HCT116 (cell line): ENCODE measurements around the gene SELP. TPM values are rescaled to one million over a fixed set of nuclear protein-coding genes. Genes with fewer than 3 reads are reported as not detected.

Experiments used
- ATAC-seq: fragments of 200-7000 bp; cut with Tn5 transposase; 2 replicates; pipeline ENCODE4 v1.9.1; 2020; ENCODE audit warnings: mild to moderate bottlenecking, moderate library complexity
- BruUV-seq: library from RNA; stranded (reverse); fragments of 400-500 nt; replicated peaks from 2 replicates; lab custom pipeline; 2021; lab: Mats Ljungman, UMichigan
- CTCF ChIA-PET: fragments of 300-600 bp; sonication (Branson Sonifier 250); formaldehyde crosslinking; loops from one replicate; lab custom pipeline; 2021; ENCODE audit warnings: antibody characterized with exemption; lab: Charles Lee
- POLR2A ChIA-PET: fragments of 300-600, 350-600 bp; sonication (Branson Sonifier 250); formaldehyde crosslinking; loops from one replicate; lab custom pipeline; 2021; ENCODE audit warnings: antibody characterized with exemption; lab: Charles Lee
- RAD21 ChIA-PET, 2 experiments: fragments of 300-600 bp; sonication (Branson Sonifier 250); formaldehyde crosslinking; loops; one replicate each; lab custom pipeline; 2023; ENCODE audit warnings: low total read pairs in 2 of 2; ENCODE audit not compliant: uncharacterized antibody in 2 of 2, unreplicated experiment in 2 of 2, low non-redundant PET in 1 of 2; lab: Charles Lee
- DNase-seq: peaks from one replicate; pipeline ENCODE4 v3.0.0-alpha.2; 2010; ENCODE audit warnings: low read depth, low spot score
- H2AFZ ChIP-seq: fragments of 200-600 bp; shearing (Covaris generic), sonication (generic); 2 replicates; pipeline ENCODE4 v1.6.1; 2017; ENCODE audit warnings: low read depth, mixed run types, mixed read lengths, antibody characterized with exemption, low read length; ENCODE audit not compliant: poor library complexity, severe bottlenecking
- H3K27ac ChIP-seq: 2 replicates; pipeline ENCODE4 v1.5.1; 2012; ENCODE audit warnings: low read depth, low read length
- H3K27me3 ChIP-seq: fragments of 200-600 bp; sonication (generic); 2 replicates; pipeline ENCODE4 v1.6.1; 2016; ENCODE audit warnings: mixed run types, low read length, mixed read lengths; ENCODE audit not compliant: insufficient read depth
- H3K36me3 ChIP-seq, 2 experiments: fragments of 200-500 bp in 1 of 2; fragments of 200-600 bp in 1 of 2; sonication (Bioruptor generic) in 1 of 2; sonication (generic) in 1 of 2; 2 replicates each; pipeline versions ENCODE4 v1.5.1 to v1.6.1; 2014 to 2016; ENCODE audit warnings: low read length in 2 of 2, inconsistent platforms in 1 of 2, mixed read lengths in 1 of 2, mixed run types in 1 of 2; ENCODE audit not compliant: insufficient read depth in 2 of 2, control insufficient read depth in 1 of 2
- H3K4me1 ChIP-seq, 2 experiments: fragments of 200-600 bp in 1 of 2; sonication (generic) in 1 of 2; 2 replicates each; pipeline versions ENCODE4 v1.5.1 to v1.6.1; 2012 to 2017; ENCODE audit warnings: low read length in 2 of 2, inconsistent platforms in 1 of 2, mild to moderate bottlenecking in 1 of 2, mixed read lengths in 1 of 2, mixed run types in 1 of 2, moderate library complexity in 1 of 2; ENCODE audit not compliant: insufficient read depth in 2 of 2, control insufficient read depth in 1 of 2
- H3K4me2 ChIP-seq: fragments of 200-600 bp; sonication (generic); 2 replicates; pipeline ENCODE4 v1.6.1; 2017; ENCODE audit warnings: mixed run types, low read length, mixed read lengths
- H3K4me3 ChIP-seq, 2 experiments: fragments of 200-600 bp in 1 of 2; sonication (generic) in 1 of 2; replicated peaks in 1 of 2; 2 replicates each; pipeline ENCODE4 v1.5.1; 2011 to 2016; ENCODE audit warnings: low read length in 2 of 2, control low read depth in 1 of 2, low read depth in 1 of 2, mild to moderate bottlenecking in 1 of 2, mixed read lengths in 1 of 2, mixed run types in 1 of 2
- H3K79me2 ChIP-seq: fragments of 200-600 bp; sonication (generic); 2 replicates; pipeline ENCODE4 v1.6.1; 2017; ENCODE audit warnings: mild to moderate bottlenecking, mixed run types, low read length, moderate library complexity, mixed read lengths; ENCODE audit not compliant: insufficient read depth
- H3K9ac ChIP-seq: fragments of 200-600 bp; sonication (generic); 2 replicates; pipeline ENCODE4 v1.6.1; 2016; ENCODE audit warnings: low read length, mixed read lengths
- H3K9me2 ChIP-seq: fragments of 200-600 bp; sonication (generic), shearing (Covaris generic); 2 replicates; pipeline ENCODE4 v1.6.1; 2017; ENCODE audit warnings: mixed run types, mild to moderate bottlenecking, moderate library complexity; ENCODE audit not compliant: insufficient read depth
- H3K9me3 ChIP-seq, 2 experiments: fragments of 200-500 bp in 1 of 2; fragments of 200-600 bp in 1 of 2; sonication (Bioruptor generic) in 1 of 2; sonication (generic) in 1 of 2; 2 replicates each; pipeline ENCODE4 v1.6.1; 2014 to 2017; ENCODE audit warnings: low read length in 2 of 2, mixed read lengths in 2 of 2, inconsistent platforms in 1 of 2, low read depth in 1 of 2, mild to moderate bottlenecking in 1 of 2, mixed run types in 1 of 2, moderate library complexity in 1 of 2; ENCODE audit not compliant: control insufficient read depth in 1 of 2, insufficient read depth in 1 of 2
- H4K20me1 ChIP-seq: fragments of 200-600 bp; sonication (generic), shearing (Covaris generic); 2 replicates; pipeline ENCODE4 v1.6.1; 2017; ENCODE audit warnings: mixed run types, mild to moderate bottlenecking, moderate library complexity; ENCODE audit not compliant: insufficient read depth
- CBX3 ChIP-seq: IDR thresholded peaks from 2 replicates; pipeline ENCODE4 v1.6.1; 2012; ENCODE audit warnings: low read depth
- CEBPB ChIP-seq: IDR thresholded peaks from 2 replicates; pipeline ENCODE4 v1.6.1; 2012; ENCODE audit warnings: low read depth
- EGR1 ChIP-seq: IDR thresholded peaks from 2 replicates; pipeline ENCODE4 v1.6.1; 2012; ENCODE audit warnings: low read depth
- ELF1 ChIP-seq: IDR thresholded peaks from 2 replicates; pipeline ENCODE4 v1.6.1; 2012; ENCODE audit warnings: low read depth, borderline replicate concordance
- EZH2 ChIP-seq: fragments of 200-600 bp; sonication (generic); IDR thresholded peaks from 2 replicates; pipeline ENCODE4 v1.6.1; 2017; ENCODE audit warnings: antibody characterized with exemption, mixed run types
- EZH2phosphoT487 ChIP-seq: fragments of 200-600 bp; IDR thresholded peaks from 2 replicates; pipeline ENCODE4 v1.6.1; 2018; ENCODE audit warnings: antibody characterized with exemption, borderline replicate concordance
- FOSL1 ChIP-seq: IDR thresholded peaks from 2 replicates; pipeline ENCODE4 v1.6.1; 2012; ENCODE audit warnings: low read depth
- JUND ChIP-seq: IDR thresholded peaks from 2 replicates; pipeline ENCODE4 v1.6.1; 2012
- POLR2A ChIP-seq: IDR thresholded peaks from 2 replicates; pipeline ENCODE4 v1.7.0; 2011; ENCODE audit warnings: borderline replicate concordance; ENCODE audit not compliant: insufficient read depth, insufficient read length; ENCODE audit errors: extremely low read depth
- POLR2AphosphoS5 ChIP-seq: IDR thresholded peaks from 2 replicates; pipeline ENCODE4 v1.6.1; 2011; ENCODE audit warnings: mild to moderate bottlenecking, low read depth, low read length, moderate library complexity
- SP1 ChIP-seq: IDR thresholded peaks from 2 replicates; pipeline ENCODE4 v1.6.1; 2012; ENCODE audit warnings: low read depth
- SRF ChIP-seq: IDR thresholded peaks from 2 replicates; pipeline ENCODE4 v1.6.1; 2012; ENCODE audit warnings: low read depth
- TCF7L2 ChIP-seq: IDR thresholded peaks from 2 replicates; pipeline ENCODE4 v1.7.0; 2011; ENCODE audit warnings: borderline replicate concordance, inconsistent platforms; ENCODE audit not compliant: insufficient read depth, insufficient read length; ENCODE audit errors: extremely low read depth
- YY1 ChIP-seq: IDR thresholded peaks from 2 replicates; pipeline ENCODE4 v1.6.1; 2011; ENCODE audit warnings: low read length, low read depth, moderate library complexity, mild to moderate bottlenecking; ENCODE audit not compliant: insufficient replicate concordance; ENCODE audit errors: extremely low read depth
- ZFX ChIP-seq: fragments of 450-650 bp; IDR thresholded peaks from 2 replicates; pipeline ENCODE4 v1.6.1; 2017
- ZNF274 ChIP-seq: fragments of 200-500 bp; sonication (Bioruptor generic); IDR thresholded peaks from 2 replicates; pipeline ENCODE4 v1.6.1; 2014; ENCODE audit warnings: mild to moderate bottlenecking, low read depth, low read length, inconsistent platforms
- intact Hi-C: fragments of 100-400 bp; cut with micrococcal nuclease; formaldehyde crosslinking; loops from 2 replicates; pipeline ENCODE4 v1.10.0; 2022
- total RNA-seq: library from RNA; stranded (reverse); gene quantifications from one replicate; pipeline ENCODE4 v1.2.1, GENCODE V29; 2021; ENCODE audit not compliant: unreplicated experiment
- TF ChIP-seq, protein P1 (sequence below): IDR thresholded peaks from 2 replicates; pipeline ENCODE4 v1.6.1; 2011; ENCODE audit warnings: mild to moderate bottlenecking, low read length, moderate library complexity; ENCODE audit not compliant: insufficient replicate concordance; ENCODE audit errors: extremely low read depth
- TF ChIP-seq, protein P2 (sequence below): IDR thresholded peaks from 2 replicates; pipeline ENCODE4 v1.6.1; 2012

Gene SELP
- total RNA-seq, 1 experiment from 2014 or later, result not detected

GRCh38 chr1:169576935-169577331, 53.0 kb downstream of the SELP start:
- H3K4me2 ChIP-seq, result no peak overlapping the region
- RAD21 ChIA-PET, result no interaction called here
- no peaks in the 10 kb centered on the region for H3K9me3 ChIP-seq
- no peaks in the 10 kb centered on the region for H3K4me1 ChIP-seq
- no peaks in the 10 kb centered on the region for H4K20me1 ChIP-seq
- no peak overlapping the region for H2AFZ ChIP-seq
- H3K79me2 ChIP-seq, result no peaks in the 10 kb centered on the region
- TF ChIP-seq SRF, result no peak
- TF ChIP-seq, all 23 proteins: peak for 0
- H3K36me3 ChIP-seq, result no peaks in the 10 kb centered on the region
- H3K9me2 ChIP-seq, result no peaks in the 10 kb centered on the region
- ChIA-PET POLR2A (no interaction called here), CTCF (no interaction called here)
- H3K9ac ChIP-seq, result no peak overlapping the region
- no peak overlapping the region for H3K4me3 ChIP-seq
- no peak for ATAC-seq
- no TSS peak for BruUV-seq
- H3K27ac ChIP-seq, result no peak overlapping the region
- no peaks in the 10 kb centered on the region for H3K27me3 ChIP-seq
- intact Hi-C loops, result no loop called here
- no peak for DNase-seq

GRCh38 chr1:169576241-169576934, 53.5 kb downstream of the SELP start:
- intact Hi-C loops, result no loop called here

More at GRCh38 chr1:169576241-169576934, 53.5 kb downstream of the SELP start:
- Histone ChIP-seq H3K79me2 (no peaks in the 10 kb centered on the region), H3K27me3 (no peaks in the 10 kb centered on the region), H4K20me1 (no peaks in the 10 kb centered on the region), H3K4me2 (no peak overlapping the region), H3K9ac (no peak overlapping the region), H3K4me1 (no peaks in the 10 kb centered on the region), H3K9me3 (no peaks in the 10 kb centered on the region), H3K27ac (no peak overlapping the region), H3K4me3 (no peak overlapping the region), H3K36me3 (no peaks in the 10 kb centered on the region), H2AFZ (no peak overlapping the region), H3K9me2 (no peaks in the 10 kb centered on the region)
- no TSS peak for BruUV-seq
- ChIA-PET RAD21 (no interaction called here), CTCF (no interaction called here), POLR2A (no interaction called here)
- no peak for ATAC-seq
- TF ChIP-seq, protein P1, sequence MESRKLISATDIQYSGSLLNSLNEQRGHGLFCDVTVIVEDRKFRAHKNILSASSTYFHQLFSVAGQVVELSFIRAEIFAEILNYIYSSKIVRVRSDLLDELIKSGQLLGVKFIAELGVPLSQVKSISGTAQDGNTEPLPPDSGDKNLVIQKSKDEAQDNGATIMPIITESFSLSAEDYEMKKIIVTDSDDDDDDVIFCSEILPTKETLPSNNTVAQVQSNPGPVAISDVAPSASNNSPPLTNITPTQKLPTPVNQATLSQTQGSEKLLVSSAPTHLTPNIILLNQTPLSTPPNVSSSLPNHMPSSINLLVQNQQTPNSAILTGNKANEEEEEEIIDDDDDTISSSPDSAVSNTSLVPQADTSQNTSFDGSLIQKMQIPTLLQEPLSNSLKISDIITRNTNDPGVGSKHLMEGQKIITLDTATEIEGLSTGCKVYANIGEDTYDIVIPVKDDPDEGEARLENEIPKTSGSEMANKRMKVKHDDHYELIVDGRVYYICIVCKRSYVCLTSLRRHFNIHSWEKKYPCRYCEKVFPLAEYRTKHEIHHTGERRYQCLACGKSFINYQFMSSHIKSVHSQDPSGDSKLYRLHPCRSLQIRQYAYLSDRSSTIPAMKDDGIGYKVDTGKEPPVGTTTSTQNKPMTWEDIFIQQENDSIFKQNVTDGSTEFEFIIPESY, result no peak
- TF ChIP-seq ELF1 (no peak), SP1 (no peak), EZH2 (no peak), SRF (no peak), POLR2AphosphoS5 (no peak), EZH2phosphoT487 (no peak), ZNF274 (no peak), JUND (no peak), EGR1 (no peak), YY1 (no peak), CEBPB (no peak), TCF7L2 (no peak), FOSL1 (no peak), CBX3 (no peak), ZFX (no peak), POLR2A (no peak)
- TF ChIP-seq, protein P2, sequence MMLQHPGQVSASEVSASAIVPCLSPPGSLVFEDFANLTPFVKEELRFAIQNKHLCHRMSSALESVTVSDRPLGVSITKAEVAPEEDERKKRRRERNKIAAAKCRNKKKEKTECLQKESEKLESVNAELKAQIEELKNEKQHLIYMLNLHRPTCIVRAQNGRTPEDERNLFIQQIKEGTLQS, result no peak
- DNase-seq, result no peak
